ENCODE data around the gene PARP4.
A peak's percentile ranks its signal among the peaks of the same experiment; 100 is the strongest.
"Not testable (repeated sequence)": the region's sequence is repeated elsewhere in the genome, so short reads cannot be mapped to it uniquely, and the experiment has no call there.

Gene PARP4

DNA sequence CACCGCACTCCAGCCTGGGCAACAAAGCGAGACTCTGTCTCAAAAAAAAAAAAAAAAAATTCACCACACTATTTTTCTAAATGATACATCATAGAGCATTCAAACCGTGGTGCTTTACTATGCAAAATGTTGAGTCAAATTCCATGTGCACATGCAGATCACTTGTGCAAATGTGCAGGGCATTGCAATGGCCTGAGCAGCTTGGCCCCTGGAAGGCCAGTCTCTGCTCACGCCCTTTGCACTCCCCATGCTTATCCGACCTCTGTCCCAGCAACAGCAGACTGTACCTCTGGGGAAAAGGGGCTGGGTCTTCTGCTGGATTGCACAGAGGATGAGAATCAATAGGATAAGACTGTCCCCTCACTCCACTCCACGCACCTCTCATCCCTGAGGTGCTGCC is 58.5 kb downstream of the PARP4 start (continued):
- TF ChIP-seq TOX (CRISPR knock-in tag; IDR thresholded peaks at IDR 0.05; ENCODE audit: borderline replicate concordance) (no peak), ZNF70 (CRISPR knock-in tag; IDR thresholded peaks at IDR 0.05) (no peak), ZFP3 (CRISPR knock-in tag; IDR thresholded peaks at IDR 0.05) (no peak), BACH2 (CRISPR knock-in tag; IDR thresholded peaks at IDR 0.05; ENCODE audit: borderline replicate concordance) (no peak)
- TF ChIP-seq, protein P1, sequence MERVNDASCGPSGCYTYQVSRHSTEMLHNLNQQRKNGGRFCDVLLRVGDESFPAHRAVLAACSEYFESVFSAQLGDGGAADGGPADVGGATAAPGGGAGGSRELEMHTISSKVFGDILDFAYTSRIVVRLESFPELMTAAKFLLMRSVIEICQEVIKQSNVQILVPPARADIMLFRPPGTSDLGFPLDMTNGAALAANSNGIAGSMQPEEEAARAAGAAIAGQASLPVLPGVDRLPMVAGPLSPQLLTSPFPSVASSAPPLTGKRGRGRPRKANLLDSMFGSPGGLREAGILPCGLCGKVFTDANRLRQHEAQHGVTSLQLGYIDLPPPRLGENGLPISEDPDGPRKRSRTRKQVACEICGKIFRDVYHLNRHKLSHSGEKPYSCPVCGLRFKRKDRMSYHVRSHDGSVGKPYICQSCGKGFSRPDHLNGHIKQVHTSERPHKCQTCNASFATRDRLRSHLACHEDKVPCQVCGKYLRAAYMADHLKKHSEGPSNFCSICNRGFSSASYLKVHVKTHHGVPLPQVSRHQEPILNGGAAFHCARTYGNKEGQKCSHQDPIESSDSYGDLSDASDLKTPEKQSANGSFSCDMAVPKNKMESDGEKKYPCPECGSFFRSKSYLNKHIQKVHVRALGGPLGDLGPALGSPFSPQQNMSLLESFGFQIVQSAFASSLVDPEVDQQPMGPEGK (CRISPR knock-in tag; IDR thresholded peaks at IDR 0.05; ENCODE audit: borderline replicate concordance) = no peak

DNA sequence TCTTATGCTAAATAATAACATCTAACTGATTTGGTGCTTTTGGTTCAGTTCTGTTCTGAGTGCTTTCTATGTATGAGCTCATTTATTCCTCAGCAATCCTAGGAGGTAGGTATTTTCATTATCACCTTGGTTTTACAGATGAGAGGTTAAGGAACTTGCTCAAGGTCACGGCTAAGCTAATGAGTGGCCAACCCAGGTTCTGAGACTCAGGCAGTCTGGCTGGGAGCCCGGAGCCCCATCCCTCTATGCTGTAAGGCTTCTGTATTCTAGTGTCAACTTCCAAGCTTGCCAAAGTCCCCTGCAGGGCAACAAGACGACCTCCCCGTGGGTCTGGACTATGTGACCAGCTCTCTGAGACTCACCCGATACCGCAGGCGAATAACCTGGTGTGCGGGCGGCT is 60.5 kb downstream of the PARP4 start:
- TF ChIP-seq CSDC2 (CRISPR knock-in tag; IDR thresholded peaks at IDR 0.05) (no peak), TCF4 (CRISPR knock-in tag; IDR thresholded peaks at IDR 0.05; ENCODE audit: borderline replicate concordance) (no peak), TOX (CRISPR knock-in tag; IDR thresholded peaks at IDR 0.05; ENCODE audit: borderline replicate concordance) (no peak), GLIS3 (CRISPR knock-in tag; IDR thresholded peaks at IDR 0.05) (no peak), ZFP30 (CRISPR knock-in tag; IDR thresholded peaks at IDR 0.05) (no peak), BACH2 (CRISPR knock-in tag; IDR thresholded peaks at IDR 0.05; ENCODE audit: borderline replicate concordance) (no peak), RARB (CRISPR knock-in tag; IDR thresholded peaks at IDR 0.05) (no peak), PPARA (CRISPR knock-in tag; IDR thresholded peaks at IDR 0.05; ENCODE audit: borderline replicate concordance) (no peak), ZNF70 (CRISPR knock-in tag; IDR thresholded peaks at IDR 0.05) (no peak), ESRRG (CRISPR knock-in tag; IDR thresholded peaks at IDR 0.05) (no peak), ZFP3 (CRISPR knock-in tag; IDR thresholded peaks at IDR 0.05) (no peak)
- TF ChIP-seq, protein P2, sequence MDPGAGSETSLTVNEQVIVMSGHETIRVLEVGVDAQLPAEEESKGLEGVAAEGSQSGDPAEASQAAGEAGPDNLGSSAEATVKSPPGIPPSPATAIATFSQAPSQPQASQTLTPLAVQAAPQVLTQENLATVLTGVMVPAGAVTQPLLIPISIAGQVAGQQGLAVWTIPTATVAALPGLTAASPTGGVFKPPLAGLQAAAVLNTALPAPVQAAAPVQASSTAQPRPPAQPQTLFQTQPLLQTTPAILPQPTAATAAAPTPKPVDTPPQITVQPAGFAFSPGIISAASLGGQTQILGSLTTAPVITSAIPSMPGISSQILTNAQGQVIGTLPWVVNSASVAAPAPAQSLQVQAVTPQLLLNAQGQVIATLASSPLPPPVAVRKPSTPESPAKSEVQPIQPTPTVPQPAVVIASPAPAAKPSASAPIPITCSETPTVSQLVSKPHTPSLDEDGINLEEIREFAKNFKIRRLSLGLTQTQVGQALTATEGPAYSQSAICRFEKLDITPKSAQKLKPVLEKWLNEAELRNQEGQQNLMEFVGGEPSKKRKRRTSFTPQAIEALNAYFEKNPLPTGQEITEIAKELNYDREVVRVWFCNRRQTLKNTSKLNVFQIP (CRISPR knock-in tag; IDR thresholded peaks at IDR 0.05; ENCODE audit: borderline replicate concordance, low read depth) = no peak
- TF ChIP-seq, protein P1 (CRISPR knock-in tag; IDR thresholded peaks at IDR 0.05; ENCODE audit: borderline replicate concordance) = no peak
- TF ChIP-seq, protein P3, sequence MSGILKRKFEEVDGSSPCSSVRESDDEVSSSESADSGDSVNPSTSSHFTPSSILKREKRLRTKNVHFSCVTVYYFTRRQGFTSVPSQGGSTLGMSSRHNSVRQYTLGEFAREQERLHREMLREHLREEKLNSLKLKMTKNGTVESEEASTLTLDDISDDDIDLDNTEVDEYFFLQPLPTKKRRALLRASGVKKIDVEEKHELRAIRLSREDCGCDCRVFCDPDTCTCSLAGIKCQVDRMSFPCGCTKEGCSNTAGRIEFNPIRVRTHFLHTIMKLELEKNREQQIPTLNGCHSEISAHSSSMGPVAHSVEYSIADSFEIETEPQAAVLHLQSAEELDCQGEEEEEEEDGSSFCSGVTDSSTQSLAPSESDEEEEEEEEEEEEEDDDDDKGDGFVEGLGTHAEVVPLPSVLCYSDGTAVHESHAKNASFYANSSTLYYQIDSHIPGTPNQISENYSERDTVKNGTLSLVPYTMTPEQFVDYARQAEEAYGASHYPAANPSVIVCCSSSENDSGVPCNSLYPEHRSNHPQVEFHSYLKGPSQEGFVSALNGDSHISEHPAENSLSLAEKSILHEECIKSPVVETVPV (CRISPR knock-in tag; IDR thresholded peaks at IDR 0.05) = no peak
- TF ChIP-seq, protein P4, sequence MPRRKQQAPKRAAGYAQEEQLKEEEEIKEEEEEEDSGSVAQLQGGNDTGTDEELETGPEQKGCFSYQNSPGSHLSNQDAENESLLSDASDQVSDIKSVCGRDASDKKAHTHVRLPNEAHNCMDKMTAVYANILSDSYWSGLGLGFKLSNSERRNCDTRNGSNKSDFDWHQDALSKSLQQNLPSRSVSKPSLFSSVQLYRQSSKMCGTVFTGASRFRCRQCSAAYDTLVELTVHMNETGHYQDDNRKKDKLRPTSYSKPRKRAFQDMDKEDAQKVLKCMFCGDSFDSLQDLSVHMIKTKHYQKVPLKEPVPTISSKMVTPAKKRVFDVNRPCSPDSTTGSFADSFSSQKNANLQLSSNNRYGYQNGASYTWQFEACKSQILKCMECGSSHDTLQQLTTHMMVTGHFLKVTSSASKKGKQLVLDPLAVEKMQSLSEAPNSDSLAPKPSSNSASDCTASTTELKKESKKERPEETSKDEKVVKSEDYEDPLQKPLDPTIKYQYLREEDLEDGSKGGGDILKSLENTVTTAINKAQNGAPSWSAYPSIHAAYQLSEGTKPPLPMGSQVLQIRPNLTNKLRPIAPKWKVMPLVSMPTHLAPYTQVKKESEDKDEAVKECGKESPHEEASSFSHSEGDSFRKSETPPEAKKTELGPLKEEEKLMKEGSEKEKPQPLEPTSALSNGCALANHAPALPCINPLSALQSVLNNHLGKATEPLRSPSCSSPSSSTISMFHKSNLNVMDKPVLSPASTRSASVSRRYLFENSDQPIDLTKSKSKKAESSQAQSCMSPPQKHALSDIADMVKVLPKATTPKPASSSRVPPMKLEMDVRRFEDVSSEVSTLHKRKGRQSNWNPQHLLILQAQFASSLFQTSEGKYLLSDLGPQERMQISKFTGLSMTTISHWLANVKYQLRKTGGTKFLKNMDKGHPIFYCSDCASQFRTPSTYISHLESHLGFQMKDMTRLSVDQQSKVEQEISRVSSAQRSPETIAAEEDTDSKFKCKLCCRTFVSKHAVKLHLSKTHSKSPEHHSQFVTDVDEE (CRISPR knock-in tag; IDR thresholded peaks at IDR 0.05) = no peak
- no peak for ATAC-seq

DNA sequence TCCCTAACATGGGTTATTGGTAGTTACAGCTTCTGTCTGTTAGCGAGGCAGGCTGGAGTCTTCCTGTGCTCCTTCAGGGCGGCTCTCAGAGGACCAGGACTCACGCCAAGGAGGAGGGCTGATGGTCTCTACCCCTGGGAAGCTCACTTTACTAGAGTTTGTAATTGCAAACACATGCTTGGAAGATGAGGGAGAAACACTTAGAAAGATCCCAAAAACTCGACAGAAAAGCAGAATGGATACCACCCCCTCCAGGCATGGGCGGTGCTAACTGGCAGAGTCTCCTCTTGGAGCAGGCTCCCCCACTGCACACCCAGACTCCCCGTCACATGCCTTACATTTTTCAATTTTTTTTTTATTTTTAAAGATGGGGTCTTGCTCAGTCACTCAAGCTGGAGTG is 62.0 kb downstream of the PARP4 start:
- peak; percentile 28; the same call in 2 of the 3 replicates for ATAC-seq
- no peak for TF ChIP-seq ZNF8 (CRISPR knock-in tag; IDR thresholded peaks at IDR 0.05)
- no peak for TF ChIP-seq TCF4 (CRISPR knock-in tag; IDR thresholded peaks at IDR 0.05; ENCODE audit: borderline replicate concordance)
- TF ChIP-seq ZFP3 (CRISPR knock-in tag; IDR thresholded peaks at IDR 0.05) = no peak
- no peak for TF ChIP-seq TOX (CRISPR knock-in tag; IDR thresholded peaks at IDR 0.05; ENCODE audit: borderline replicate concordance)
- no peak for TF ChIP-seq PPARA (CRISPR knock-in tag; IDR thresholded peaks at IDR 0.05; ENCODE audit: borderline replicate concordance)
- TF ChIP-seq, protein P1 (CRISPR knock-in tag; IDR thresholded peaks at IDR 0.05; ENCODE audit: borderline replicate concordance) = no peak
- TF ChIP-seq, protein P2 (CRISPR knock-in tag; IDR thresholded peaks at IDR 0.05; ENCODE audit: borderline replicate concordance, low read depth) = no peak
- no peak for TF ChIP-seq OSR1 (CRISPR knock-in tag; IDR thresholded peaks at IDR 0.05)
- TF ChIP-seq BACH2 (CRISPR knock-in tag; IDR thresholded peaks at IDR 0.05; ENCODE audit: borderline replicate concordance) = no peak
- TF ChIP-seq, protein P4 (CRISPR knock-in tag; IDR thresholded peaks at IDR 0.05) = no peak

DNA sequence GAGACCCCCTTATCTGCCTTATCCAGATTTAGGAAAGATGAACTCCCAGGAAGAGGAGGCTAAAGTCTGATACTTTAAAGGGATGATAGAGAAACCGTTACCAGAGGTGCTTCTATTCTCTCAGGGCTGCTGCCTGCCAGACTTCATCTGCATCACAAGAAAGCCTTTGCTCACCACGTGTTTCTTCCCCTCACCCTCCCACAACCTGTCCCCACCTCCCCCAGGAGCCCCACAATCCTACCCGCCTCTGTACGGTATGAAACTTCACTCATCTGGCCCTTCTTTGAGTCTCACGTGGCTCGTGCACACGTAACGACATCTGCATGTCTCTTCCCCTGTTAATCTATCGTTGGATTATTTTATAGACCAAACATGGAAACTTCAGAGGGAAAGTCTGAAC is 67.7 kb downstream of the PARP4 start:
- not testable (repeated sequence) for ATAC-seq
